ENCODE results near the gene NCK2. TPM values are rescaled to one million over a fixed set of nuclear protein-coding genes. Genes with fewer than 3 reads are reported as not detected.

Gene NCK2
- total RNA-seq, 2 donors from 2014 or later = 41.0 to 50.0 TPM

DNA sequence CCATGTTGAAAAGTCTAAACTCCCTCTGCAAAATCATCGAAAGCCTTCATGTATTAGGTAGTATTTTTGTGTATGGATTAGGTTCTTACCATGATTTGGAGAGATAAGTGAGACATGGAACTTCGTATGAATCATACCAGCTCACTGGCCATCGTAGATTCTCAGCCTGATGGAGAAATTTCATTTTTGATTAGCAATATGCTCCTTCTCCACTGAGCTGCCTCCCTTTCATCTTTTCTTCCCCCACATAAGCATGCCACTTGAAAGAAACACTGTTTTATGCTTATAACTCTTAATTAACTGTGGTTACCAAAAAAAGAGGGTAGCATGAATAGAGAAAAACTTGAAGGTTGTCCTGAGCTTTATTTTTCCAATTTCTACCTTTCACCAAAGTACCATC is 111.9 kb downstream of the NCK2 start:
- ATAC-seq (ENCODE audit: insufficient number of reproducible peaks, low FRiP score, low read depth) (no peak), DNase-seq (ENCODE audit: low spot score) (no peak)
- Histone ChIP-seq H3K4me1 (ENCODE audit: control insufficient read depth in 1 of 2, low read depth in 2 of 2) (peaks cover 0 to 4% of the 10 kb centered on the region in 2 donors), H3K4me3 (no peak overlapping the region), H3K9me3 (no peaks in the 10 kb centered on the region), H3K27me3 (replicated peaks; ENCODE audit: insufficient read depth) (no peaks in the 10 kb centered on the region), H3K27ac (no peak overlapping the region), H3K36me3 (no peaks in the 10 kb centered on the region)
- TF ChIP-seq, protein P1, sequence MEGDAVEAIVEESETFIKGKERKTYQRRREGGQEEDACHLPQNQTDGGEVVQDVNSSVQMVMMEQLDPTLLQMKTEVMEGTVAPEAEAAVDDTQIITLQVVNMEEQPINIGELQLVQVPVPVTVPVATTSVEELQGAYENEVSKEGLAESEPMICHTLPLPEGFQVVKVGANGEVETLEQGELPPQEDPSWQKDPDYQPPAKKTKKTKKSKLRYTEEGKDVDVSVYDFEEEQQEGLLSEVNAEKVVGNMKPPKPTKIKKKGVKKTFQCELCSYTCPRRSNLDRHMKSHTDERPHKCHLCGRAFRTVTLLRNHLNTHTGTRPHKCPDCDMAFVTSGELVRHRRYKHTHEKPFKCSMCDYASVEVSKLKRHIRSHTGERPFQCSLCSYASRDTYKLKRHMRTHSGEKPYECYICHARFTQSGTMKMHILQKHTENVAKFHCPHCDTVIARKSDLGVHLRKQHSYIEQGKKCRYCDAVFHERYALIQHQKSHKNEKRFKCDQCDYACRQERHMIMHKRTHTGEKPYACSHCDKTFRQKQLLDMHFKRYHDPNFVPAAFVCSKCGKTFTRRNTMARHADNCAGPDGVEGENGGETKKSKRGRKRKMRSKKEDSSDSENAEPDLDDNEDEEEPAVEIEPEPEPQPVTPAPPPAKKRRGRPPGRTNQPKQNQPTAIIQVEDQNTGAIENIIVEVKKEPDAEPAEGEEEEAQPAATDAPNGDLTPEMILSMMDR (IDR thresholded peaks at IDR 0.05) = no peak

DNA sequence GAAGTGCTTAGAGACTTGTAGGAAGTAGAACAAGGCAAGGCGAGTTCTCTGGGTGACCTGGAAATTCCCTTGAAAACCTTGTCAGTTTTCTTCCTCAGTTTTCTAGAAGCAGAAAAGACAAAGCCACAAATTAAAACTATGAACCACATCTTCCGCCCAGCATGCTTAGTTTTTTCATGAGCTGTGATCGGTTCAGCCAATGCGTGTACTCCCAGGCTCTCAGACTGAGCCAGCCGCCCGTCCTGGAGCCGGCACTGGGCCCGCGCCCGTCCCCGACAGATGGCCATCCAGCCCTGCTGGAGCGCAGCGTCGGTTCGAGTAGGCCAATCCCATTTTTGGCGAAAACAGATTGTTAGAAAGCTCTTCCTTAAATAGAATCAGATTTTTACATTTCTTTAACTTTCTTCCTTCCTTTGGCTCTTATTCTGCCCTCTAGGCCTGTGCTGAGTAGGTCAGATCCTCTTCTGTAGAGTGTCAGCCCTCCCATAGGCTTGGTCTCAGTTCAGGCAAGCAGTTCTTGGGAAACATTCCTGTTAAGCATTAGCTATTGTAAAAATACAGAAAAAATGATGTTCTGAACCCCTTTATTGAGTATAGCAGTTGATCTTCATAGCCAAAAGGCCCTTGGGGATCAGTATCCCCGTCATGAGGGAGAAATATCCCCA is 112.5 kb downstream of the NCK2 start:
- no peak for ATAC-seq (ENCODE audit: insufficient number of reproducible peaks, low FRiP score, low read depth)
- no peaks in the 10 kb centered on the region for H3K9me3 ChIP-seq
- DNase-seq (ENCODE audit: low spot score) = no peak
- H3K27me3 ChIP-seq (replicated peaks; ENCODE audit: insufficient read depth) = no peaks in the 10 kb centered on the region
- no peak overlapping the region for H3K27ac ChIP-seq
- H3K4me3 ChIP-seq = no peak overlapping the region
- TF ChIP-seq, protein P1 (IDR thresholded peaks at IDR 0.05) = no peak
- peaks cover 0 to 3% of the 10 kb centered on the region in 2 donors for H3K4me1 ChIP-seq (ENCODE audit: control insufficient read depth in 1 of 2, low read depth in 2 of 2)
- H3K36me3 ChIP-seq = no peaks in the 10 kb centered on the region

DNA sequence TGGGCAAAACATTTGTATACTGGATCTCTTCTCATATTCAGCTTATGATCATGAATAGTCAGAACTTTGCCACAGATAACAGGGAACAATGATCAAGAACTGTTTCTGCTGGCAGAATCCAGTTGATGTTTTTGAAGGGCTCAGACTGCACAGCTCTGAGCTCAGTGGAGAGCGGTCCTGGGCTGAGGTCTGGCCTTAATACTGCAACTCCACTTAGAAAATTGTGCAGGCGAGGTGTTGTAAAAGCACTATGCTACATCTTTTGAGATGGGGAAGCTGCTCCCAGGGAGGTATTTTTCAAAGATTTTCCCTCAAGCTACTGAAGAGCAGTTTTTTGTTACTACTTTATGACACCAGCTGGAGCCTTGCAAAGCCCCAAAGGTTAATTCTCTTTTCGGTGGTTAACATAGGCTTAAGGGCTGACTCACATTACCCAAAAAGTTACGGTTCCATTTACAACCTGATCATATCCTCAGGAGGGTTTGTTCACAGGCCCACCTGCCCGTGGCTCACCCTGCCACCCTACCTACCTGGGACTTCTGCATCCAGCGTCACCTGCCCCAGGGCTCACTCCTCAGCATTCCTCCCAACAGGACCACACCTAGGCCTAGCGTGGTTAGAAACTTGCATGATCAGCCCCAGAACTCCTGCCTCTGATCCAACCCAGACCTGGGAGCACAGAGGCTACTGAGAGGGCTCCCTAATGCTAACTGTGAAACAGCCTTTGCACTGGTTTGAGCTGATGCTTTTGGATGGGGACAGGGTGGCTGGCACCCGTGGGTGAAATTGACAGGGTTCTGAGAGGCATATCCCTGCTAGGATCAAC is 114.4 kb downstream of the NCK2 start:
- no peak for DNase-seq (ENCODE audit: low spot score)
- Histone ChIP-seq H3K9me3 (no peaks in the 10 kb centered on the region), H3K27me3 (replicated peaks; ENCODE audit: insufficient read depth) (no peaks in the 10 kb centered on the region), H3K36me3 (no peaks in the 10 kb centered on the region), H3K4me3 (no peak overlapping the region), H3K27ac (no peak overlapping the region), H3K4me1 (ENCODE audit: control insufficient read depth in 1 of 2, low read depth in 2 of 2) (peaks cover 0 to 3% of the 10 kb centered on the region in 2 donors)
- no peak for ATAC-seq (ENCODE audit: insufficient number of reproducible peaks, low FRiP score, low read depth)
- TF ChIP-seq, protein P1 (IDR thresholded peaks at IDR 0.05) = no peak

DNA sequence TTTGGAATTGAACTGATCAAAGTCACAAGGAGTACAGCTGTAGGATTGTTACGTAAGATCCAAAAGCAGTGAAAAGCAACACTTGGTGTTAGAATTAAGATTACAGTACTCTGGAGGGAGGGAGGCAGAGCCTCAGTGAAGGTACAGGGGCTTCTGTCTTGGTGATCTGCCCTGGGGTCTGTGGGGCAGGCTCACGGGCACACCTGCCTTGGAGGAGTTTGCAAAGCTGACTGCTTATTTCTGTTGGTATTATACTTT is 114.9 kb downstream of the NCK2 start:
- Histone ChIP-seq H3K4me3 (no peak overlapping the region), H3K36me3 (no peaks in the 10 kb centered on the region), H3K27ac (no peak overlapping the region), H3K27me3 (replicated peaks; ENCODE audit: insufficient read depth) (no peaks in the 10 kb centered on the region), H3K4me1 (ENCODE audit: control insufficient read depth in 1 of 2, low read depth in 2 of 2) (peaks cover 0 to 8% of the 10 kb centered on the region in 2 donors), H3K9me3 (no peaks in the 10 kb centered on the region)
- DNase-seq (ENCODE audit: low spot score) (no peak), ATAC-seq (ENCODE audit: insufficient number of reproducible peaks, low FRiP score, low read depth) (no peak)
- TF ChIP-seq, protein P1 (IDR thresholded peaks at IDR 0.05) = no peak

DNA sequence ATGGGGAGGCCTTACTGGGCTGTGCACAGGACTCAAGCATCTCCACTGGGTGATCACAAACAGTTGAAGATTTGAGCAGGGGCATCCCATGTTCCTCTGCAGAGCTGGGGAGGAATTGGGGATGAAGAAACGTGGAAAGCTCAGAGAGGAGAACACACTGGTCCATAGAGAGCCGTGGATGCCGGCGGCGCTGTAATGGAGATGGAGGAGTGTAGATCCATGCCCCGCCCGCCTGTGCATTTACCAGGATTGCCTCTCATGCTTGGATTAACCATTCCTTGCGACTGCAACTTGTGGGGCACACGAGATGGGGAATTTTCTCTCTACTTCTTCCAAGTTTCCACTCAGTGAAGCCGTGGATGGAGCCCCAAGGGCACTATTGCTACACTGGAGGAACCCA is 115.9 kb downstream of the NCK2 start:
- Histone ChIP-seq H3K4me1 (ENCODE audit: control insufficient read depth in 1 of 2, low read depth in 2 of 2) (peaks cover 0 to 17% of the 10 kb centered on the region in 2 donors), H3K36me3 (no peaks in the 10 kb centered on the region), H3K9me3 (no peaks in the 10 kb centered on the region), H3K4me3 (no peak overlapping the region), H3K27ac (no peak overlapping the region), H3K27me3 (replicated peaks; ENCODE audit: insufficient read depth) (no peaks in the 10 kb centered on the region)
- ATAC-seq (ENCODE audit: insufficient number of reproducible peaks, low FRiP score, low read depth) = no peak
- no peak for DNase-seq (ENCODE audit: low spot score)
- TF ChIP-seq, protein P1 (IDR thresholded peaks at IDR 0.05) = no peak
